AML-193 (cell line): ENCODE data around the gene GYPB.
A peak's percentile ranks its signal among the peaks of the same experiment; 100 is the strongest.
"Not testable (repeated sequence)": the region's sequence is repeated elsewhere in the genome, so short reads cannot be mapped to it uniquely, and the experiment has no call there.

Experiments used
- DNase-seq, 2 experiments: peaks; one replicate each; lab custom pipeline; 2025; lab: John Stamatoyannopoulos, UW

The GYPB gene

DNA sequence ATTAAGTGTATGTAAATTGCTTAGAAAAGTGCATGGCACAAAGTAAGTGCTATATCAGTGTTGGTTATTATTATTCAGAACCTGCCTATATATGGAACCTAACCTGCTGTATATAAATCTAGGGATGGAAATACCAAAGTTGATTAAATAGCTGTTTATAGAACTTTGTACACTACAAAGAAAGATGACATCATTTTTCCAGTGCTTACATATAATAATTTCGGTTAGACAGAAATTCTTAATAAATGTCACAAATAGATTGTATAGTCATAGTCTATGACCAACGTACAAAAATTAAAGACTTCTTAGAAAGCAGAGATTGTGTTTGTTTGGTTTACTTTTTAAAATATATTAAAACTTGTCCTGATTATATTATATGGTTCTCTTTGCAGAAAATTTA lies 4.4 kb downstream of the GYPB start:
- no peak for DNase-seq

DNA sequence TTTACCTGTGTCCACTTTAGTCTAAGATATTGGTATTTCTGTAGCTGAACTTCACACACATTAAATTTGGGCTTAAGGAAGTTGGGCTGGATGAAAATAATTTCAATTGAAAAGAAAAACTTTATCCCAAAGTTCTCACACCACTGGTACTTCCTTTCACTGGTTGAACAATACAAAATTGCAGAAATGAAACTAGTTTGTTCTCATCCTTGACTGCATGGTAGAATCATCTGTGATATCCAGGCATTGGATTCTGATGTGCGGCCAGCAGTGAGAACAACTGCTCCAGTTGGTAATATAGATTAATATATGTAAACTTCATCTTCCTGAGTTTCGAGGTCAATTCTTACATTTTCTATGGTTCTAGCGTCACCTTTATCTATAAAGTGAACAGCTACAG lies 10.6 kb downstream of the GYPB start:
- not testable (repeated sequence) for DNase-seq

DNA sequence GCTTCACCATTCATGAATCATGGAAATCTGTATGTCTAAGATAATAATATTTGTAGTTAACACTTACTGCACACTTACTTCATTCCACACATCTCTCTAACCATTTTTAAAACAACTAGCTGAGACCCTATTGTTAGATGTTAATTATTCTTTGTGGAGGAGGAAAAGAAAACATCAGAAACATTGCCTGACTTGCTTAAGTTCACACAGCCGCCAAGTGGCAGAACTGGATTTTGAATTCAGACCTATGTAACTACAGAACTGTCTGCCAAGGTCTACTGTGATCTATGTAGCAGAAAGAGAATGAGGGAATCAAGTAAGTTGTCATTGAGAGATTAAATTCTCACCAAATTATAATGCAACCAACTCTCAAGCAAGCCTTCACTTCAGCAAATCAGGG lies 11.2 kb downstream of the GYPB start:
- DNase-seq: not testable (repeated sequence)

DNA sequence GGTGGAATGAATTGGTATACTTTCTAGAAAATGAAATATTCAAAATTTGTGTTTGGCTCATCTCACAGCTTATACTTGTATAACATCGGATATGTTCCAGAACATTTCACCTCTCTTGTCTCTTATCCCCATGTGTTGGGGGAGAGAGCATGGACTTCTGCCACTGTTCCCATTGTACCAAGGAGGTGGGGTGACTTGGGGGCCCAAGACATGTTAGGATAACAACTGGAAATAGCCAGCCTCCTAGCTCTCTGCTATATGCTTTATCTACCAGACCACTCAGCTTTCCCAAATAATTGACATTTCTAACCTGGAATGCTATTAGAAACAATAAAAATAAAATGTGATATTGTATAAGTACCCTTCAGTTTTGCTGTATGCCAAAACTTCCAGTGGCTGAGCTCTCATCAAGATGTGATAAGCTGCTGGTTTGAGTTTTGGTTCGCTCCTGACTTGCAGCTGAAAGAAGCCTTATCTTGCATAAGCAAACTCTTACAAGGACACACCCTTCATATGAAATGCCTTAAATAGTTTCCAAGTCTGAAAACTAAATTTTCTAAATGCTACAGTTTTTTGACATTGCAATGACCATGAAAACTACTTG lies 12.9 kb downstream of the GYPB start:
- DNase-seq: not testable (repeated sequence)

DNA sequence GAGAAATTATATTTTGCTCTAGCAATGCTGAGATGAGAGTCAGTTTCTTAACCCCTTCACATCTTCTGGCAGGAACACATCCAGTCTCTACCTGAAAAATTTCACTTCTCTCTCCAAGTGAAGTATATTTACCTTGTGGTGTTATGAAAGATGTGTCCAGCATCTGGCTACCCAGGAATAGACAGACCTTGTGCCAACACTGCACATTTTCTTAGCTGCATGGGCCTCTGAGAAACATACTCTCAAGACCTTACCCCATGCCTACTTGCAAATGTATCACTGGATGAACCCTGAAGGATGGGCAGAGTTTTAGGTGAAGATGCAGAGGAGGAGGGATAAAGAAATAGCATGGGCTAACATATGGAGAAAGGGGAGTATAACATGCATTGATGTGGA lies 13.6 kb downstream of the GYPB start:
- DNase-seq: not testable (repeated sequence)

DNA sequence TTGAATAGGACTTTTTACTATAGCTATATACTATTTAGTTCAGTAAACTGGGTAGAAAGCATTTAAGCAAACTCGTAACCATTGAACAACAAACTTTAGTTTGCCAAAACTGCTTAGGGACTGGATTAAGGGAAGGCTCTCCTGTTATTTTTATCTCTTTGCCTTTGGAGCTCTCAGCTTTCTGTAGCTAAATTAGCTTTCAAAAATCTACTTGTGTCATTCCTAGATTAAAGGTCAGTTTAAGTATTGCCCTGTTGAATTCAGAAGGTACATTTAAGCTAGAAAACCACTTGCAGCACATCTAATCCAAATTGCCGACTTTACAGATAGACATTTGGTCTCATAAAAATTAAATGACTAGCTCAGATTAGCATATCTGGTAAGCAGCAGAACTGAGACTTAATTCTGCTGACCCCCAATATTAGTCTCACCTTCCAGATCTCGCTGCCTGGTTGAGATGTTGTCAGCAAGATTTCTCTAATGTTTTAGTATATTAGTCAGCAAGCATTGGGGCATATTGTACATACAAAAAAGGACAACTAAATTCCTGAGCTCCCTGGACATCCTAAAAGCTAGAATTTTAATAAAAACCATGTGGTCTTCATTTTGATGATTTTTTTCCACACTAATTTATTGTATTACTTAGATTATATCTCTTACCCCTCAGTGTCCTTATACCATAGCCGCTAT lies 14.2 kb downstream of the GYPB start:
- not testable (repeated sequence) for DNase-seq

DNA sequence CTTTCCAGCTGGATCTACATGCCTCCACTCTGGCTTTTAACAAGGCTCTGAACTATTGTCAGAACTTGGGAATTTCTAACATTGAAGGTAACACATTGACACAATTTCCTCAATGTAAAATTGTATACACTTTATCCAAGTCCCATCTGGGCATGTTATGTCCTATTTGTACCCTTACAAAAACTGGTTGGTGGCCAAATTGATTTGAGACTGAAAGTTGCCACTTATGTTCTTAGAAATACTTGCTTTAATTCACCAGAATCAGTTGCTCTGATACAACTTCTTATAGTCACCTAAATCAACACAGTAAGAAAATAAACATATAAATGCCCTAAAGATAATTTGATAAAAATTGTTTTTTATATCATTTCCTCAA lies 15.3 kb downstream of the GYPB start:
- not testable (repeated sequence) for DNase-seq

DNA sequence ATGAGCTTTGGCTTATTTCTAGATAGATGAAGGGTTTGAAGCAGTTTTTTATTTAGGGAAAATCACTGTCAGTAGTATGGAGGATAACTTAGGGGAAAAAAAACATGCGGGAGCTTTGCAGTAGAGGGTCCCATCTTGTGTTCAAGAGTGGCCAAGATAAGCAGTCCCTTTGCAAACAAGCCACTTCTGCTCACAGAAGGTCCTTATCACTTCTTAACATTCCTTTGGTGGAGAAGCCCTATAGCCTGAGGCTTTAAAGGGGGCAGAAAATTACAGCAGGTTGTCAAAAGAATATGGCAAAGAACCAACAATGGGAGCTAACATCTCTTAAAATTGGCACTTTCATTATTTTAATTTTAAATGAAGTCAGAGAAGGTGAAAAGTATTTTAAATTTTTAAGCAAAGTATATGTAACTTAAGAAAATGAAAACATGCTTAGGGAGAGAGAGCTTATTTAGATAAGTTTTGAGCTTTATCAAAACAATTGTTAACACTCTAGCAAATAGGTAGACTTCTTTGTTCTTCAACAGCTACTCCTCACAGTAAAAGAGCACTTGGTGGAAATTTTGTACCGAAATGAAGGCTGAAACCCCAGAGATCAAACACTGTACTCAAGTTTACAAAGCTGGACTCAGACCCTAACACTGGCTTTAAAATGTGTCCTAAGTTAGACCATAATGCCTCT lies 15.8 kb downstream of the GYPB start:
- DNase-seq: not testable (repeated sequence)

DNA sequence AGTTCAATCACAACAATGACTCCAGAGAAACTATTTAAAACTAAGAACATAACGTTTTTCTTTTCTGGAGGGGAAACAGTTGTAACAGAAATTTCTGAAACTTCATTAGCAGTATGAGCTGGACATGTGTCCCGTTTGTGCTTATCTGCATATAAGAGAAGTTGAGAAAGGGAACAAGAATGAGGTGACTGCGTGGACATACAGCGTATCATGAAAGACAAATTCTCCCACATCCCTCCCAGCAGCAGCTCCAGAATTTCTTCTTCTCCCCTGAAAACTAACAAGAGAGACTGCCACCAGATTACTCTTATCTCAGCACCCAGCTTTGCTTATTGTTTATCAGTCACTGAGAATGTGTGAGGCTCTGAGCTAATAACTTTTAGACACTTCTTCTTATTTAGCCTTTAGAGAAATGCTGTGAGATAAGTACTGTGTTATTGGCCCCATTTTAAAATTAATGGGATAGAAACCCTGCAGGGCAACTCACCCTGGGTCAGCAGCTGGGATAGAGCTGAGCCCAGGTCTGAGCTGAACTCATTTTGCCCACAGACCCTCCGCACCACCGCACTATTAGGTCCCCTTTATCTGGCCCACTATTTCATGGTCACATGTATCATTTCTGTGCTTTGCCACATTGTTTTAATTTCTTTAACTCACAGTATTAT lies 18.7 kb downstream of the GYPB start:
- DNase-seq: not testable (repeated sequence)

DNA sequence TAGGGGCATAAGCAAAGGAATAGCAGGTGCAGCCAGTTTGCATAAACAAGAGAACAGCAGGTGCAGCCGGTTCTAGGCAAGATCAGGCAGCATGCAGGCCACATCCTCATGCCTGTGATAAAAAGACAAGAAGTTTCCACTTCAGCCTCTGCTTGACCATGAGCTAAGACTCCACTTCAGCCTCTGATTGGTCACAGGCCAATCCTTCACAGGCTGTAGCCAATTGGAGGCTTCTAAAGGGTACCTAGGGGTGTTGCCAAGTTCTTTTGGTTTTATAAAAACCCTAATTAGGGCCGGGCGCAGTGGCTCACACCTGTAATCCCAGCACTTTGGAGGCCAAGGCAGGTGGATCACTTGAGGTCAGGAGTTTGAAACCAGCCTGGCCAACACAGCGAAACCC lies 23.0 kb downstream of the GYPB start:
- DNase-seq: not testable (repeated sequence)

DNA sequence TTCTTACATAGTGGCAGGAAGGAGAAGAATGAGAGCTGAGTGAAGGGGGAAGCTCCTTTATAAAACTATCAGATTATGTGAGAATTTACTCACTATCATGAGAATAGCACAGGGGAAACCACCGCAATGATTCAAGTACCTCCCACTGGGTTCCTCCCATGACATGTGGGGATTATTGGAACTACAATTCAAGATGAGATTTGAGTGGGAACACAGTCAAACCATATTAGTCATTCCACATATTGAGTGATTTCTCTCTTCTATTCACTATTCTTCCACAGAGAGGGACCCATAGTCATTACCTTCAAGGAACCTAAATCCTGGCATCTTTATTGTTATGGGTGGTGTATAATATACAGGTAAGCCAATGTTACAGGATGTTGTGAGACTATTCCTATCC lies 27.4 kb downstream of the GYPB start:
- not testable (repeated sequence) for DNase-seq

DNA sequence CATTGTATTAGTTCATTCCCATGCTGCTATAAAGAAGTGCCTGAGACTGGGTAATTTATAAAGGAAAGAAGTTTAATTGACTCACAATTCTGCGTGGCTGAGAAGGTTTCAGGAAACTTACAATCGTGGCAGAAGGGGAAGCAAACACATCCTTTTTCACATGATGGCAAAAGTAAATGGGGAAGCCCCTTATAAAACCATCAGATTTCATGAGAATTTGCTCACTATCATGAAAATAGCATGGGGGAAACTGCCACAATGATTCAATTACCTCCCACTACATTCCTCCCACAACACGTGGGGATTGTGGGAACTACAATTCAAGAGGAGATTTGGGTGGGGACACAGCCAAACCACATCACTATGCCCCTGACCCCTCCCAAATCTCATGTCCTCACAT lies 28.5 kb downstream of the GYPB start:
- DNase-seq: not testable (repeated sequence)

DNA sequence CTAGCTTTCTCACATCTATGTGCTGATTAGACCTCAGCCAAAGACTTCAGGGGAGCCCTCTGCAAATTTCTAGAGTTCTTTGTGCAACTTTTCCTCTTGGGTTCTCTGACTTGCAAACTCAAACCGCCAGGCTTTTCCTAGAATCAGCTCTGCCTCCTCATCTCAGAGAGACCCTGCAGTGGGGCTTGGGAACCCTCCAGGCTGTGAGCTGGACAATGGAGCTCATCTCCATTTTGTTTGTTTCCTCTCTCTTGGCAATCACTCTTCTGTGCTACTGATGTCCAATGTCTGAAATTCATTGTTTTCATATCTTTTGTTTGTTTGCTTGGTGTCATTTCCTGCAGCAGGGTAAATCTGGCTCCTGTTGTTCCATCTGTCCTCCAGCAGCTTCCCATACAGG lies 33.0 kb downstream of the GYPB start:
- no peak for DNase-seq

DNA sequence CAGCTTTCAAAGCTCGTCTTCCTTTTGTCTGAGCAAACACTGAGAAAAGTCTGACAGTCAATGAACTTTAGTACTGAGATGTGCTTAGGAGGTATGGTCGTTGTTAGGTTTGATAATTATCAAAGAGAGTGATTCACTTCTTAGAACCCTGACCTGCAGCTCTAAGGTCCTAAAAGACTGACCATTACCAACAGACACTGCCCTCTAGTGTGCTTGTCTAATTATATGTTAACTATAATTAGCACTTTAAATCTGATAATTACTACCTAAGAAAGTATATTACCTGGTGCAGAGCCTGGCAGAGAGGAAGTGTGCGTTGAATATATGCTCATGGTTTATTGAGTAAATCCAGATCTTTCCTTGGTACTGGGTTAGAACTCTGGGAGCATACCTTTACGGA lies 38.4 kb downstream of the GYPB start:
- DNase-seq: peak in 1 of 2 experiments; percentile 1

DNA sequence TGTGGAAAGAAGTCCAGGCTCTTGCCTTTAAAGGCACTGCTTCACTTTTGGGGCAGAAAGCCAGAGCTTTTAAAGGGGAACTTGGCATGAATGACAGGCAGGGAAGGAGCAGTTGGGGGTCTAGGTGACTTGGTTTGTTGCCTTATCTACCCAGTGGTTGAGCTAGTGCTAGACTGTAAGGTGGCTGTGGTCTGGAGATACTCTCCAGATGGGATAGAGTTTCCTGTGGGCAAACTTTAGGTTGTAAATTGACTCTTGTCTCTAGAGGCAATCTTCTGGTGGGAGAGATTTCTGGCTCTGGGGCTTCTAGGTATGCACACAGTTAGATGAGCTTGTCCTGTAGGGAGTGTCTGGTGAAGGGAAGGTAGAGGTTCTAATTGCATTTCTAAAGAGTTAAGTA lies 43.7 kb downstream of the GYPB start:
- DNase-seq: not testable (repeated sequence)

DNA sequence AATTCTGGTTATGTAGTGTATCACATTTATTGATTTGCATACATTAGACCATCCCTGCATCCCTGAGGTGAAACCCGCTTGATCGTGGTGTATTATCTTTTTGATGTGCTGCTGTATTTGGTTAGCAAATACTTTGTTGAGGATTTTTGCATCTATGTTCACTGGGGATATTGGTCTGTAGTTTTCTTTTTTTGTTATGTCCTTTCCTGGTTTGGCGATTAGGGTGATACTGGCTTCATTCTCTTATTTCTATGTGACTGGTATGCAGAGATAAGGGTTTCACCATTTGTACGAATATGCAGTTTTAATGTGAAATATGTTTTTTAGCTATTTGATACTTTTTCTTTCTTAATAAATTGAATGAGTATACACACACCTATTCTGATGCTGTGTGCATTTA lies 45.2 kb downstream of the GYPB start:
- not testable (repeated sequence) for DNase-seq

DNA sequence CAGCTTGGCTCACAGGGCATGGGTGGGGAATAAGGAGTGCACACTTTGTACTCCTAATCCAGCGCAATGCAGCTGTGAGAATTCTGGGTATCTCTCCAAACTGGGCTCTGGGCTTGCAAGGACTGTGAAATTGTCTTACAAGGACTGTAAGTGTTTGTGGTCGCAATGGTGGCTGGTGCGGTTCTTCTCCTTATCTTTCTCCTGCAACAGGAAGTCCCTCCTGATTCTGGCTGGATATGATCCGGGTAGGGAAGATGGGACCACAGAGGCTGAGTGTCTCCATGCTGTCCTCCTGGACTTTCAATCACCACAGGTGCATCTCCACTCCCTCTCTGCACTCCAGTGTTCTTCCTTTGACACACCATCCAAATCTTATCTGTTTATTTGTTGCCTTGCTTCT lies 58.1 kb downstream of the GYPB start:
- no peak for DNase-seq

DNA sequence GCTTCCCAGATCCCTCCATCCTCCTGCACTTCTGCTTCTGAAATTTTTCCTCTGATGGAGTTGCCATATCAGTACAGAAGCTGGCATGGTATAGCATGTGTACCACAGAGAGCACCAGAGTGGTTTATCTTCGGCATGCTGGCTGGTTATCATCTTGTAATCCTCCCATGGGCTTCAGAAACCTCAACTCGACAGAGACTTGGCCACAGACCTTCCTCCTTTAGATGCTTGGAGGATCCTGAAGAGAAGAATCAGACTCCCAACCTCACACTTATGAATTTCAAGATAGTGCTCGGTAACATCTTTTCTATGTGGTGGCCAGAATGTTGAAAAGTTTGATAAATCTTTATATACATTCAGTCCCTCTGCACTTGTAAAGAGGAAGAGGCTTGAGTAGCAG lies 63.9 kb downstream of the GYPB start:
- DNase-seq: not testable (repeated sequence)

DNA sequence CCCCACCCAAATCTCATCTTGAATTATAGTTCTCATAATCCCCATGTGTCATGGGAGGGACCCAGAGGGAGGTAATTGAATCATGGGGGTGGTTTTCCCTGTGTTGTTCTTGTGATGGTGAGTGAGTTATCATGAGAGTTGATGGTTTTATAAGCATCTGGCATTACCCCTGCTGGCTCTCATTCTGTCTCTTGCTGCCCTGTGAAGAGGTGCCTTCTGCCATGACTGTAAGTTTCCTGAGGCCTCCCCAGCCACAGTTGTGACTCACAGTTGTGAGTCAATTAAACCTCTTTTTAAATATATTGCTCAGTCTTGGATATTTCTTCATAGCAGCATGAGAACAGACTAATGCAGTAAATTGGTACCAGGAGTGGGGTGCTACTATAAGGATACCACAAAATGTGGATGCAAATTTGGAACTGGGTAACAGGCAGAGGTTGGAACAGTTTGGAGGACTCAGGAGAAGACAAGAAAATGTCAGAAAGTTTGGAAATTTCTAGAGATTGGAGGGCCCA lies 67.7 kb downstream of the GYPB start:
- DNase-seq: not testable (repeated sequence)

DNA sequence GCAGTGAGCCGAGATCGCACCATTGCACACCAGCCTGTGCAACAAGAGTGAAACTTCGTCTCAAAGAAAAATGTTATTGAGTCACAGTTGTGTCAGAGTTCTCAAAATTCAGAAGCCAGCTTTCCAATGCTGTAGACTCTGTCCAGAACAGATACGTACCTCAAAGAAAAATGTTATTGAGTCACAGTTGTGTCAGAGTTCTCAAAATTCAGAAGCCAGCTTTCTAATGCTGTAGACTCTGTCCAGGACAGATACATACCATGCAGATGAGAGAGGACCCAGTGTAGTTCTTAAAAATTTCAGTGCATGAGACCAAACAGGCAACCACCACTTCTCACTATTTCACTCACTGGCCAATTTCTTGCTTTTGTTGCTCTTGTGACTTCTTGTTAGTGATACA lies 68.2 kb downstream of the GYPB start:
- not testable (repeated sequence) for DNase-seq

DNA sequence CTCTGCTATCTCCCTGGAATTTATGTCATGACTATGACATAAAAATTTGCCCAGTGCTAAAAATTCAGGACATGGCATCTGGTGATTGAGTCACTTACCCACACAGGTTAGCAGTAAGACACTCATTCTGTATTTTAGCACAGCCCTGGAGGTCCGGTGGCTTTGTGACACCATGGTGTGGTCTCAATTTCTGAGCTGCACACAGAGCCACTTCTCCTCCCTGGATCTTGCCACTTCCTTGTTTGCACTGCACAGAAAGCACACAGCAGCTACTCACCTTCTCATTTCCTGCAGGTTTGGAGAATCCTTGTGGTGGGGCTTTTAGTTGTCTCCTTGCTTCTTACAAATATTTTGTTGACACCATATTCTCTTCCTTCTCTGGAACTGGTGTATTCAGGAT lies 69.0 kb downstream of the GYPB start:
- not testable (repeated sequence) for DNase-seq

DNA sequence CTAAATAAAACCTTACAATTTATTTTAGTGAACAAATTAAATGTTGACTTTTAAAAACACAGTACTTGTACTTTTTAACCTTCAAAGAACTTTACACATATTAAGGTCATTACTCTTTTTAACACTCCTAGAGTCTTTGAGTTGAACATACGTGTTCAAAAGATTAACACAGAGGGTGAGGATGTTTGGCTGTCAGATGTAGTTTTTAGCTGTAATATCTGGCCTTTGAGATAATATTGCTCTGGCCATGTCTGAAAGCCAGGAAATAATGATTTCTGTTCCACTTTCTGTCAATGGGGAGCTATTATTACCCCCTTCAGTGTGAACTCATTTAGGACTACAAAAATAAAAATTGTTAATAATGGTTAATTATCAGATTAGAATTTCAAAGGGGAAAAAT lies 71.7 kb downstream of the GYPB start:
- not testable (repeated sequence) for DNase-seq
